Skeletal muscle tissue (tissue), 4 donors: ENCODE results near the gene ADGRL3. TPM values are rescaled to one million over a fixed set of nuclear protein-coding genes. Genes with fewer than 3 reads are reported as not detected.

ENCODE experiments used
- H3K27ac ChIP-seq: one replicate; pipeline ENCODE4 v1.7.0; 2013; ENCODE audit warnings: mild to moderate bottlenecking, low read depth, low read length, inconsistent platforms
- H3K27me3 ChIP-seq, 3 donors: one replicate each; pipeline ENCODE4 v1.7.0; 2013; ENCODE audit warnings: low read length in 3 of 3; ENCODE audit not compliant: control insufficient read depth in 3 of 3, insufficient read depth in 3 of 3
- H3K36me3 ChIP-seq, 3 donors: one replicate each; pipeline ENCODE4 v1.7.0; 2013; ENCODE audit warnings: low read length in 3 of 3; ENCODE audit not compliant: control insufficient read depth in 3 of 3, insufficient read depth in 3 of 3
- H3K4me1 ChIP-seq, 3 donors: one replicate each; pipeline ENCODE4 v1.7.0; 2013; ENCODE audit warnings: low read length in 3 of 3, mild to moderate bottlenecking in 3 of 3; ENCODE audit not compliant: control insufficient read depth in 3 of 3, insufficient read depth in 3 of 3
- H3K4me3 ChIP-seq, 3 donors: one replicate each; pipeline ENCODE4 v1.7.0; 2013; ENCODE audit warnings: low read length in 3 of 3
- H3K9ac ChIP-seq, 3 donors: one replicate each; pipeline ENCODE4 v1.7.0; 2013; ENCODE audit warnings: low read length in 3 of 3, mild to moderate bottlenecking in 3 of 3, moderate library complexity in 2 of 3, low read depth in 1 of 3
- H3K9me3 ChIP-seq, 3 donors: one replicate each; pipeline ENCODE4 v1.7.0; 2013; ENCODE audit warnings: low read length in 3 of 3; ENCODE audit not compliant: control insufficient read depth in 3 of 3
- total RNA-seq: library from RNA; depleted of rRNA; stranded (reverse); fragments of >200 nt; gene quantifications from one replicate; pipeline ENCODE4 v1.2.3, GENCODE V29; 2014
- donor health status: Osteomylitis.

ADGRL3 gene
- total RNA-seq, 1 donor from 2014 or later, result 59.0 TPM

GRCh38 chr4:61661960-61662359 is 461.8 kb downstream of the ADGRL3 start:
- H3K27me3 ChIP-seq, result no peaks in the 10 kb centered on the region
- no peak overlapping the region for H3K9ac ChIP-seq
- H3K9me3 ChIP-seq, result peaks cover 0 to 2% (median 0%) of the 10 kb centered on the region in 3 donors
- H3K4me3 ChIP-seq, result no peak overlapping the region
- H3K4me1 ChIP-seq, result no peaks in the 10 kb centered on the region
- H3K36me3 ChIP-seq, result no peaks in the 10 kb centered on the region
- no peak overlapping the region for H3K27ac ChIP-seq

DNA sequence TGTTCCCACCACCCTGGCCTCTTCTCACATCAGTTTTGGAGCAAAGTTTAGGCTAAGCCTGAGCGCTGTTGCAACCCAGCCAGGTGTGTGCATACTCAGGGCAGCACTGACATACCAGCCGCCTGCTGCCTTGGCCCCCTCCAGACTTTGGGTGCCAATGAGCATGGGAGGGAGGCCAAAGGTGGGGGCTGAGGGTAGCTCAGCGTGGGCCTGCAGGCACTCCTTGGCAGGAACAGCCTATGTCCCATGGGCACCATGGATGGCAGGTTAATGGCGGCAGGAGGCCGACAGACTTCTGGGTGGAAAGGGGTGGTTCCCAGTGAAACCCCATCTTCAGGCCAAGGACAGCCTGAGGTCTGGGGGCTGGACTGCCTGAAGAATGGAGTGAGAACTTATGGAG is 462.2 kb downstream of the ADGRL3 start:
- Histone ChIP-seq H3K27ac (no peak overlapping the region), H3K36me3 (no peaks in the 10 kb centered on the region), H3K9ac (no peak overlapping the region), H3K27me3 (no peaks in the 10 kb centered on the region), H3K4me1 (no peaks in the 10 kb centered on the region), H3K9me3 (peaks cover 0 to 2% (median 0%) of the 10 kb centered on the region in 3 donors), H3K4me3 (no peak overlapping the region)

- no peak overlapping the region for H3K27ac ChIP-seq
- H3K9me3 ChIP-seq, result peaks cover 0 to 2% (median 0%) of the 10 kb centered on the region in 3 donors
- no peaks in the 10 kb centered on the region for H3K27me3 ChIP-seq
- H3K36me3 ChIP-seq, result no peaks in the 10 kb centered on the region
- H3K9ac ChIP-seq, result no peak overlapping the region
- H3K4me3 ChIP-seq, result no peak overlapping the region
- H3K4me1 ChIP-seq, result no peaks in the 10 kb centered on the region
Observed at GRCh38 chr4:61663310-61663709, 463.2 kb downstream of the ADGRL3 start.

- Histone ChIP-seq H3K9ac (no peak overlapping the region), H3K9me3 (peaks cover 0 to 2% (median 0%) of the 10 kb centered on the region in 3 donors), H3K4me1 (no peaks in the 10 kb centered on the region), H3K4me3 (no peak overlapping the region), H3K27me3 (no peaks in the 10 kb centered on the region), H3K36me3 (no peaks in the 10 kb centered on the region), H3K27ac (no peak overlapping the region)
Observed at GRCh38 chr4:61665649-61666048, 465.5 kb downstream of the ADGRL3 start.

- Histone ChIP-seq H3K4me1 (no peaks in the 10 kb centered on the region), H3K9ac (no peak overlapping the region), H3K27me3 (no peaks in the 10 kb centered on the region), H3K4me3 (no peak overlapping the region), H3K9me3 (peaks cover 0 to 2% (median 0%) of the 10 kb centered on the region in 3 donors), H3K36me3 (no peaks in the 10 kb centered on the region), H3K27ac (no peak overlapping the region)
Observed at GRCh38 chr4:61666244-61666643, 466.1 kb downstream of the ADGRL3 start.

- Histone ChIP-seq H3K36me3 (no peaks in the 10 kb centered on the region), H3K4me1 (no peaks in the 10 kb centered on the region), H3K27ac (no peak overlapping the region), H3K27me3 (no peaks in the 10 kb centered on the region), H3K9me3 (no peaks in the 10 kb centered on the region), H3K9ac (no peak overlapping the region), H3K4me3 (no peak overlapping the region)
Observed at GRCh38 chr4:61671599-61671998, 471.5 kb downstream of the ADGRL3 start.

DNA sequence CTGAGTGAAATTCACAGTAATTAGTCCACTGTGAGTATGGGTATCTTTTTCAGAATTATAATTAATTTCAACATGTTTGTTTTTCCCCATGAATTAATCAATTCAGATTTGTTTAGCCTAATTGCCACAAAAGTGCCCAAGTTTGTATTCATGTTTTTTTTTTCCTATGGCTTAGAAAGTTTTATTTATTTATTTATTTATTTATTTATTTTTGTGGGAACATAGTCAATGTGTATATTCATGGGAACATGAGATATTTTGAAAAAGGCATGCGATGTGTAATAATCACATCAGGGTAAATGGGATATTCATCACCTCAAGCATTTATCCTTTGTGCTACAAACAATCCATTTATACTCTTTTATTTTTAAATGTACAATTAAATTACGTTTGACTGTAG is 475.3 kb downstream of the ADGRL3 start:
- Histone ChIP-seq H3K9me3 (no peaks in the 10 kb centered on the region), H3K27ac (no peak overlapping the region), H3K27me3 (no peaks in the 10 kb centered on the region), H3K4me3 (no peak overlapping the region), H3K4me1 (no peaks in the 10 kb centered on the region), H3K9ac (no peak overlapping the region), H3K36me3 (no peaks in the 10 kb centered on the region)

DNA sequence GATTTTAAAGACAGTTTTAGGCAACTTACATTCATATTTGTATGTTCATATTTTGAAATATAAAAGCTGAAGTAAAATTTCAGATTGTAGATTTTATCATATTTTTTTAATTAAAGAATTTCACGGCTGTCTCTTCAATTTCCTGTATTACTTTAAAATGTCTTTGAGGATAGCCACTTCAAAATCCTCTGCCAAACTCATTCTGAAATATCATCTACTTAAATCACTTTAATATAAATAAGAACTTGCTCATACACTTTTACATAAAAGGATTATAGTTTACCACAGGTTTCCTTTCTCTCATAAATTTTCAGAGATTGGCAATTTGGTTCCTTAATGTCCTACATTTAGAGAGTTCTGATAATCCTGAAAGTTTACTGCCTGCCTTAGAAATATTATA is 478.2 kb downstream of the ADGRL3 start:
- H3K36me3 ChIP-seq, result no peaks in the 10 kb centered on the region
- H3K9ac ChIP-seq, result no peak overlapping the region
- no peaks in the 10 kb centered on the region for H3K9me3 ChIP-seq
- no peak overlapping the region for H3K4me3 ChIP-seq
- no peak overlapping the region for H3K27ac ChIP-seq
- no peaks in the 10 kb centered on the region for H3K27me3 ChIP-seq
- H3K4me1 ChIP-seq, result no peaks in the 10 kb centered on the region

GRCh38 chr4:61693520-61693919 is 493.4 kb downstream of the ADGRL3 start:
- no peak overlapping the region for H3K4me3 ChIP-seq
- H3K9me3 ChIP-seq, result no peaks in the 10 kb centered on the region
- H3K9ac ChIP-seq, result no peak overlapping the region
- H3K4me1 ChIP-seq, result no peaks in the 10 kb centered on the region
- H3K27me3 ChIP-seq, result no peaks in the 10 kb centered on the region
- no peaks in the 10 kb centered on the region for H3K36me3 ChIP-seq
- no peak overlapping the region for H3K27ac ChIP-seq

GRCh38 chr4:61714387-61714911 is 514.3 kb downstream of the ADGRL3 start:
- H3K9ac ChIP-seq, result no peak overlapping the region
- no peak overlapping the region for H3K4me3 ChIP-seq
- H3K27ac ChIP-seq, result no peak overlapping the region
- no peaks in the 10 kb centered on the region for H3K9me3 ChIP-seq
- no peaks in the 10 kb centered on the region for H3K36me3 ChIP-seq
- H3K4me1 ChIP-seq, result no peaks in the 10 kb centered on the region
- peaks cover 0 to 2% (median 0%) of the 10 kb centered on the region in 3 donors for H3K27me3 ChIP-seq
